ENCODE measurements around the gene ABCA12.

ABCA12 gene

DNA sequence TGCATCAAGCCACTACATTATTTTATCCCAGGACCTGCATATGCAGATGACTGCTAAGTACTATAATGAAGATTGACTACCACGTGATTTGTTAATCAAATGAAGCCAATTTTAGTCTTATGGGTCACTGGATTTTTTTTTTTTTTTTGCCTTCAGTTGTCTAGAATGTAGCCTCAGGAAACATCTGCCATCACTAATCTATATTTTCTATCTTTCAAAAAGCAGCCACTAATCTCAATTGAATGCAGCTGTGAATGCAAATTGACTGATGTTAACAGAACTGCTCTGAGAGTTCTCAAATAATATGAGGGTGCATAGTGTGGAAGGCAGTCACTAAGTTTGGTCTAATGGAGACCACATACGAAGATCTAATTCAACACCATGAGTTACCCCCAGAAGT, 106.3 kb downstream of the ABCA12 start:
- Histone ChIP-seq H3K9me3 (ENCODE audit: insufficient read depth, low read depth, low read length) (no peaks in the 10 kb centered on the region), H3K36me3 (ENCODE audit: insufficient read depth, low read length) (no peaks in the 10 kb centered on the region), H3K4me1 (ENCODE audit: insufficient read depth, low read length) (peaks cover 3% of the 10 kb centered on the region; the same call in 1 of the 2 replicates), H3K27ac (ENCODE audit: low read depth, low read length) (no peak overlapping the region), H3K9ac (ENCODE audit: low read depth, low read length) (no peak overlapping the region), H3K27me3 (ENCODE audit: insufficient read depth, low read length) (no peaks in the 10 kb centered on the region), H3K4me3 (ENCODE audit: low read length) (no peak overlapping the region)
- no CpG with 5 or more reads among the region's 2 CpGs for WGBS

- no peaks in the 10 kb centered on the region for H3K36me3 ChIP-seq (ENCODE audit: insufficient read depth, low read length)
- H3K27ac ChIP-seq (ENCODE audit: low read depth, low read length), result no peak overlapping the region
- H3K9me3 ChIP-seq (ENCODE audit: insufficient read depth, low read depth, low read length), result no peaks in the 10 kb centered on the region
- no peaks in the 10 kb centered on the region for H3K27me3 ChIP-seq (ENCODE audit: insufficient read depth, low read length)
- WGBS, result 100% methylated on average over 2 of the region's 2 CpGs
- peaks cover 3% of the 10 kb centered on the region; the same call in 1 of the 2 replicates for H3K4me1 ChIP-seq (ENCODE audit: insufficient read depth, low read length)
- no peak overlapping the region for H3K9ac ChIP-seq (ENCODE audit: low read depth, low read length)
- H3K4me3 ChIP-seq (ENCODE audit: low read length), result no peak overlapping the region
Measured at GRCh38 chr2:215031321-215031720, 107.1 kb downstream of the ABCA12 start.

GRCh38 chr2:215029936-215030335, 108.5 kb downstream of the ABCA12 start:
- no peak overlapping the region for H3K9ac ChIP-seq (ENCODE audit: low read depth, low read length)
- no peaks in the 10 kb centered on the region for H3K9me3 ChIP-seq (ENCODE audit: insufficient read depth, low read depth, low read length)
- H3K27me3 ChIP-seq (ENCODE audit: insufficient read depth, low read length), result no peaks in the 10 kb centered on the region
- no peak overlapping the region for H3K27ac ChIP-seq (ENCODE audit: low read depth, low read length)
- no peaks in the 10 kb centered on the region for H3K36me3 ChIP-seq (ENCODE audit: insufficient read depth, low read length)
- peaks cover 3% of the 10 kb centered on the region; the same call in 1 of the 2 replicates for H3K4me1 ChIP-seq (ENCODE audit: insufficient read depth, low read length)
- 95% methylated on average over 5 of the region's 5 CpGs for WGBS
- H3K4me3 ChIP-seq (ENCODE audit: low read length), result no peak overlapping the region

- Histone ChIP-seq H3K4me3 (ENCODE audit: low read length) (no peak overlapping the region), H3K4me1 (ENCODE audit: insufficient read depth, low read length) (peaks cover 3% of the 10 kb centered on the region; the same call in 1 of the 2 replicates), H3K9ac (ENCODE audit: low read depth, low read length) (no peak overlapping the region), H3K36me3 (ENCODE audit: insufficient read depth, low read length) (no peaks in the 10 kb centered on the region), H3K27me3 (ENCODE audit: insufficient read depth, low read length) (no peaks in the 10 kb centered on the region), H3K9me3 (ENCODE audit: insufficient read depth, low read depth, low read length) (no peaks in the 10 kb centered on the region), H3K27ac (ENCODE audit: low read depth, low read length) (no peak overlapping the region)
- no CpG with 5 or more reads among the region's 1 CpG for WGBS
Measured at GRCh38 chr2:215028231-215028630, 110.2 kb downstream of the ABCA12 start.

DNA sequence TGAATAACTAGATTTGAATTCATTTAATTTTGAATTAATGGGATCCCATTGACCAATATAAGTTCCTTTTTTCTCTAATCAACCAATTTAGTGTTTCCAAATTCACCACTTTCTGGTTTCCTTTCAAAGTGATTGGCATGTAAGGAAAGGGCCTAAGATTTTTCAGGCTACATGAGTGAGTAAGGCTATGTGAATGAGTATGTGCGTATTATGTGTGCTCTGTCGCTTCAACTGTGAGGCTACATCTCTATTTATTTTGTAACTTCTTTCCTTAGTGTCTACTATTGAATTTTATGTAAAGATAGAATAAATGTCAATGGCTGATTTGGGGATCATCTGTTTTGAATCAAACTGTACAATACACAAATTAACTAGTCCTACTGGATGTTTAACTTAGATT, 110.6 kb downstream of the ABCA12 start:
- Histone ChIP-seq H3K36me3 (ENCODE audit: insufficient read depth, low read length) (no peaks in the 10 kb centered on the region), H3K4me3 (ENCODE audit: low read length) (no peak overlapping the region), H3K9me3 (ENCODE audit: insufficient read depth, low read depth, low read length) (no peaks in the 10 kb centered on the region), H3K4me1 (ENCODE audit: insufficient read depth, low read length) (peaks cover 6% of the 10 kb centered on the region), H3K9ac (ENCODE audit: low read depth, low read length) (no peak overlapping the region), H3K27ac (ENCODE audit: low read depth, low read length) (no peak overlapping the region), H3K27me3 (ENCODE audit: insufficient read depth, low read length) (no peaks in the 10 kb centered on the region)
- WGBS, result 0% methylated on average over 1 of the region's 2 CpGs

GRCh38 chr2:215022910-215023309, 115.5 kb downstream of the ABCA12 start:
- Histone ChIP-seq H3K36me3 (ENCODE audit: insufficient read depth, low read length) (no peaks in the 10 kb centered on the region), H3K9ac (ENCODE audit: low read depth, low read length) (no peak overlapping the region), H3K27ac (ENCODE audit: low read depth, low read length) (no peak overlapping the region), H3K27me3 (ENCODE audit: insufficient read depth, low read length) (no peaks in the 10 kb centered on the region), H3K4me3 (ENCODE audit: low read length) (no peak overlapping the region), H3K9me3 (ENCODE audit: insufficient read depth, low read depth, low read length) (no peaks in the 10 kb centered on the region), H3K4me1 (ENCODE audit: insufficient read depth, low read length) (peaks cover 18% of the 10 kb centered on the region)
- 90% methylated on average over 2 of the region's 2 CpGs for WGBS

GRCh38 chr2:215022418-215022817, 116.0 kb downstream of the ABCA12 start:
- peaks cover 15% of the 10 kb centered on the region for H3K4me1 ChIP-seq (ENCODE audit: insufficient read depth, low read length)
- no peaks in the 10 kb centered on the region for H3K36me3 ChIP-seq (ENCODE audit: insufficient read depth, low read length)
- H3K27ac ChIP-seq (ENCODE audit: low read depth, low read length), result peak overlapping the region; percentile 54; the same call in 1 of the 2 replicates
- no peak overlapping the region for H3K9ac ChIP-seq (ENCODE audit: low read depth, low read length)
- H3K4me3 ChIP-seq (ENCODE audit: low read length), result no peak overlapping the region
- H3K9me3 ChIP-seq (ENCODE audit: insufficient read depth, low read depth, low read length), result no peaks in the 10 kb centered on the region
- H3K27me3 ChIP-seq (ENCODE audit: insufficient read depth, low read length), result no peaks in the 10 kb centered on the region
- WGBS, result 33% methylated on average over 3 of the region's 3 CpGs

DNA sequence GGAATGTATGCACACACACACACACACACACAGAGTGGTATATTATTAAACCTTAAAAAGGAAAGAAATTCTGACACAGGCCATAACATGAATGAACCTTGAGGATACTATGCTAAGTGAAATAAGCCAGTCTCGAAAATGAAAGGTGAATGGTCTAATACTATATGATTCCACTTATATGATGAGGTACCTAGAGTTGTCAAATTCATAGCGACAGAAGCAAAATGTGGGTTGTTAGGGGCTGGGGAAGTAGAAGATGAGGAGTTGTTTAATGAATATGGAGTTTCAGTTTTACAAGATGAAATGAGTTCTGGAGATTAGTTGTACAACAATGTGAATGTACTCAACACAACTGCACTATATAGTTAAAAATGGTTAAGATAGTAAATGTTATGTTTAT, 118.1 kb downstream of the ABCA12 start:
- 50% methylated on average over 2 of the region's 2 CpGs for WGBS
- Histone ChIP-seq H3K9me3 (ENCODE audit: insufficient read depth, low read depth, low read length) (no peaks in the 10 kb centered on the region), H3K4me3 (ENCODE audit: low read length) (no peak overlapping the region)

GRCh38 chr2:215019521-215020145, 118.8 kb downstream of the ABCA12 start:
- no peak overlapping the region for H3K9ac ChIP-seq (ENCODE audit: low read depth, low read length)

More for the DNA sequence above, 118.1 kb downstream of the ABCA12 start:
- H3K36me3 ChIP-seq (ENCODE audit: insufficient read depth, low read length), result no peaks in the 10 kb centered on the region
- H3K9ac ChIP-seq (ENCODE audit: low read depth, low read length), result no peak overlapping the region
- H3K27ac ChIP-seq (ENCODE audit: low read depth, low read length), result no peak overlapping the region
- peaks cover 15% of the 10 kb centered on the region for H3K4me1 ChIP-seq (ENCODE audit: insufficient read depth, low read length)
- no peaks in the 10 kb centered on the region for H3K27me3 ChIP-seq (ENCODE audit: insufficient read depth, low read length)

GRCh38 chr2:215019085-215019484, 119.3 kb downstream of the ABCA12 start:
- no peaks in the 10 kb centered on the region for H3K9me3 ChIP-seq (ENCODE audit: insufficient read depth, low read depth, low read length)
- H3K4me1 ChIP-seq (ENCODE audit: insufficient read depth, low read length), result peaks cover 15% of the 10 kb centered on the region
- H3K4me3 ChIP-seq (ENCODE audit: low read length), result no peak overlapping the region
- H3K27me3 ChIP-seq (ENCODE audit: insufficient read depth, low read length), result no peaks in the 10 kb centered on the region
- H3K27ac ChIP-seq (ENCODE audit: low read depth, low read length), result no peak overlapping the region
- 94% methylated on average over 3 of the region's 3 CpGs for WGBS
- H3K36me3 ChIP-seq (ENCODE audit: insufficient read depth, low read length), result no peaks in the 10 kb centered on the region
- H3K9ac ChIP-seq (ENCODE audit: low read depth, low read length), result no peak overlapping the region

More at GRCh38 chr2:215019521-215020145, 118.8 kb downstream of the ABCA12 start:
- Histone ChIP-seq H3K27me3 (ENCODE audit: insufficient read depth, low read length) (no peaks in the 10 kb centered on the region), H3K36me3 (ENCODE audit: insufficient read depth, low read length) (no peaks in the 10 kb centered on the region), H3K4me3 (ENCODE audit: low read length) (no peak overlapping the region), H3K9me3 (ENCODE audit: insufficient read depth, low read depth, low read length) (no peaks in the 10 kb centered on the region), H3K4me1 (ENCODE audit: insufficient read depth, low read length) (peaks cover 15% of the 10 kb centered on the region), H3K27ac (ENCODE audit: low read depth, low read length) (no peak overlapping the region)
- 98% methylated on average over 6 of the region's 8 CpGs for WGBS

DNA sequence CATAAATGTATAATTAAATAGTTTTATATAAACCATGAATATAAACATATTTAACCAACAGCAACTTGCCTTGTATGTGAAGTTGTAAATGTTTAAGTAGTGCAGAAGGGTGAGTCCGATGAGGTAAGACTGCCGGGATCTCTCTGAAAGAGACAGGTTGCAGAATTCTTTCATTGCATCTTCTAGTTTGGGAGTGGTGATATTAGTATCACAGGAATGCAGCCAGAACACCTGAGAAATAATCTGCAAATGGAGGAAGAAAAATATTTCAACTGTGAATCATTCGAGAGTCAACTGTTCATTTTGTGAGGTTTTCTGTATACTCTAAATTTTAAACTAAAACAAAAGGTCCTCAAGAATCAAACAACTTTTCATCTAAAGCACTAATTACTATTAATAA, 123.0 kb downstream of the ABCA12 start:
- Histone ChIP-seq H3K4me3 (ENCODE audit: low read length) (no peak overlapping the region), H3K27me3 (ENCODE audit: insufficient read depth, low read length) (no peaks in the 10 kb centered on the region), H3K9ac (ENCODE audit: low read depth, low read length) (no peak overlapping the region), H3K36me3 (ENCODE audit: insufficient read depth, low read length) (no peaks in the 10 kb centered on the region), H3K9me3 (ENCODE audit: insufficient read depth, low read depth, low read length) (no peaks in the 10 kb centered on the region), H3K27ac (ENCODE audit: low read depth, low read length) (no peak overlapping the region), H3K4me1 (ENCODE audit: insufficient read depth, low read length) (no peaks in the 10 kb centered on the region)
- WGBS, result 97% methylated on average over 2 of the region's 3 CpGs

GRCh38 chr2:215010390-215010789, 128.0 kb downstream of the ABCA12 start:
- Histone ChIP-seq H3K27ac (ENCODE audit: low read depth, low read length) (no peak overlapping the region), H3K36me3 (ENCODE audit: insufficient read depth, low read length) (no peaks in the 10 kb centered on the region), H3K9me3 (ENCODE audit: insufficient read depth, low read depth, low read length) (no peaks in the 10 kb centered on the region), H3K4me3 (ENCODE audit: low read length) (no peak overlapping the region), H3K9ac (ENCODE audit: low read depth, low read length) (no peak overlapping the region), H3K4me1 (ENCODE audit: insufficient read depth, low read length) (no peaks in the 10 kb centered on the region), H3K27me3 (ENCODE audit: insufficient read depth, low read length) (no peaks in the 10 kb centered on the region)
- WGBS, result 55% methylated on average over 1 of the region's 2 CpGs
